Liver (tissue), 3 donors: Measurements from ENCODE around the gene COMMD3.

Experiments
- ATF3 ChIP-seq: IDR thresholded peaks from 2 replicates; pipeline ENCODE4 v1.6.1; 2016; ENCODE audit warnings: antibody characterized with exemption
- EGR1 ChIP-seq, 2 donors: IDR thresholded peaks; 2 replicates each; pipeline ENCODE4 v1.6.1; 2016 to 2018; ENCODE audit warnings: antibody characterized with exemption in 2 of 2, low read depth in 2 of 2
- FOXA1 ChIP-seq: IDR thresholded peaks from 2 replicates; pipeline ENCODE4 v1.6.1; 2016; ENCODE audit warnings: antibody characterized with exemption
- GABPA ChIP-seq, 2 donors: IDR thresholded peaks in 1 of 2; conservative IDR thresholded peaks in 1 of 2; 2 replicates each; pipeline ENCODE4 v1.6.1; 2016; ENCODE audit warnings: antibody characterized with exemption in 2 of 2, mild to moderate bottlenecking in 1 of 2, moderate library complexity in 1 of 2
- JUND ChIP-seq, 2 donors: IDR thresholded peaks; 2 replicates each; pipeline ENCODE4 v1.6.1; 2016; ENCODE audit warnings: antibody characterized with exemption in 2 of 2
- RAD21 ChIP-seq, 2 donors: IDR thresholded peaks; 2 replicates each; pipeline ENCODE4 v1.6.1; 2016; ENCODE audit warnings: antibody characterized with exemption in 2 of 2, mild to moderate bottlenecking in 2 of 2
- REST ChIP-seq: IDR thresholded peaks from 2 replicates; pipeline ENCODE4 v1.6.1; 2016; ENCODE audit warnings: antibody characterized with exemption, mild to moderate bottlenecking
- RXRA ChIP-seq, 2 donors: IDR thresholded peaks; 2 replicates each; pipeline ENCODE4 v1.6.1; 2017 to 2018; ENCODE audit warnings: antibody characterized with exemption in 2 of 2, mild to moderate bottlenecking in 1 of 2
- SP1 ChIP-seq: IDR thresholded peaks from 2 replicates; pipeline ENCODE4 v1.6.1; 2018; ENCODE audit warnings: antibody characterized with exemption, mild to moderate bottlenecking
- TAF1 ChIP-seq: conservative IDR thresholded peaks from 2 replicates; pipeline ENCODE4 v1.6.1; 2016; ENCODE audit warnings: antibody characterized with exemption, mild to moderate bottlenecking
- YY1 ChIP-seq: IDR thresholded peaks from 2 replicates; pipeline ENCODE4 v1.6.1; 2016; ENCODE audit warnings: antibody characterized with exemption, mild to moderate bottlenecking
- ZBTB33 ChIP-seq: IDR thresholded peaks from 2 replicates; pipeline ENCODE4 v1.6.1; 2016; ENCODE audit warnings: antibody characterized with exemption
- TF ChIP-seq, protein P1 (sequence below): IDR thresholded peaks from 2 replicates; pipeline ENCODE4 v1.6.1; 2016; ENCODE audit warnings: antibody characterized with exemption
- TF ChIP-seq, protein P2 (sequence below): fragments of 150-350 bp; IDR thresholded peaks from 2 replicates; pipeline ENCODE4 v1.5.1; 2017; ENCODE audit warnings: improper control_type of control experiment, low read depth, low read length; ENCODE audit not compliant: missing input control
- donor health status: healthy.
- donor health status: healthy.

DNA sequence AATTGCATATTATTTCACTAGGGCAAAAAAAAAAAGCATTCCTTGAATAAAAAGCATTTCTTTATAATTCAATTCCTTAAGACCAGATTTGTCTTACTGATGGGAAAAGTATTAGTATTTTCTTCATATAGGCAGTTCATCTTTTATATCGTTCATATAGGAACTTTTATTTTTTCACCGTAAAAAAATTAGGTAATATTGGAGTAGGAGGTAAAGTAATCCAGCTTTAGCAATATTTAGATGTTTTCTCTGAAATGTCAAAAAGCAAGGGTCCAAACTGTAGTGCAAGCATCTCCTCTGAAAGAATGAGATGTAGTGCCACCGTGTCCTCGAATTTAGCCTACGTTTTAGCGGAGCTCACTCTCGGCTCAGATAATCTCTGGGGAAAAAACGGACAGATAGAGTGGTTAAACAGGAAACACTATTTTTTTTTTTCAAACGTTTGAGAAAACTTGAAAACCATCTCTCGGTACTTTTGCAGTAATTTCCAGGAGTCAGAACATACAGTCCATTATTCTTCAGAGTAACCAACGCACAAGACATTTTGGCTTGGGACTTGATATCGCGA lies 23.7 kb downstream of the COMMD3 start:
- TF ChIP-seq RAD21 (IDR thresholded peaks at IDR 0.05) (no peak), ATF3 (no peak), RXRA (IDR thresholded peaks at IDR 0.05) (no peak), REST (no peak), GABPA (IDR thresholded peaks at IDR 0.05 in 1 of 2, conservative IDR thresholded peaks at IDR 0.05 in 1 of 2) (no peak), ZBTB33 (no peak), SP1 (no peak), TAF1 (no peak), YY1 (no peak), EGR1 (IDR thresholded peaks at IDR 0.05; ENCODE audit: low read depth in 2 of 2) (no peak), JUND (IDR thresholded peaks at IDR 0.05) (no peak), FOXA1 (no peak)
- TF ChIP-seq, protein P1, sequence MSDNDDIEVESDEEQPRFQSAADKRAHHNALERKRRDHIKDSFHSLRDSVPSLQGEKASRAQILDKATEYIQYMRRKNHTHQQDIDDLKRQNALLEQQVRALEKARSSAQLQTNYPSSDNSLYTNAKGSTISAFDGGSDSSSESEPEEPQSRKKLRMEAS = no peak
- TF ChIP-seq, protein P2, sequence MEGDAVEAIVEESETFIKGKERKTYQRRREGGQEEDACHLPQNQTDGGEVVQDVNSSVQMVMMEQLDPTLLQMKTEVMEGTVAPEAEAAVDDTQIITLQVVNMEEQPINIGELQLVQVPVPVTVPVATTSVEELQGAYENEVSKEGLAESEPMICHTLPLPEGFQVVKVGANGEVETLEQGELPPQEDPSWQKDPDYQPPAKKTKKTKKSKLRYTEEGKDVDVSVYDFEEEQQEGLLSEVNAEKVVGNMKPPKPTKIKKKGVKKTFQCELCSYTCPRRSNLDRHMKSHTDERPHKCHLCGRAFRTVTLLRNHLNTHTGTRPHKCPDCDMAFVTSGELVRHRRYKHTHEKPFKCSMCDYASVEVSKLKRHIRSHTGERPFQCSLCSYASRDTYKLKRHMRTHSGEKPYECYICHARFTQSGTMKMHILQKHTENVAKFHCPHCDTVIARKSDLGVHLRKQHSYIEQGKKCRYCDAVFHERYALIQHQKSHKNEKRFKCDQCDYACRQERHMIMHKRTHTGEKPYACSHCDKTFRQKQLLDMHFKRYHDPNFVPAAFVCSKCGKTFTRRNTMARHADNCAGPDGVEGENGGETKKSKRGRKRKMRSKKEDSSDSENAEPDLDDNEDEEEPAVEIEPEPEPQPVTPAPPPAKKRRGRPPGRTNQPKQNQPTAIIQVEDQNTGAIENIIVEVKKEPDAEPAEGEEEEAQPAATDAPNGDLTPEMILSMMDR = no peak
